ENCODE results near the gene VDR.
A peak's percentile ranks its signal among the peaks of the same experiment; 100 is the strongest.

The VDR gene

GRCh38 chr12:47808574-47809365 is 96.0 kb downstream of the VDR start:
- Histone ChIP-seq H4K20me1 (peaks cover 0 to 92% (median 81%) of the 10 kb centered on the region in 11 experiments; a peak in 19 of 22 replicates), H3K4me1 (peaks cover 97 to 98% (median 98%) of the 10 kb centered on the region in 10 experiments), H3K4me3 (peak overlapping the region in 9 of 10 experiments; percentile 3 to 57 (median 46); a peak in 16 of 20 replicates), H3K27ac (peak overlapping the region; percentile 59 to 98 (median 96)), H3K27me3 (no peaks in the 10 kb centered on the region), H3K9ac (peak overlapping the region; percentile 75 to 91 (median 80)), H3K36me3 (peaks cover 0 to 33% (median 26%) of the 10 kb centered on the region in 11 experiments; a peak in 15 of 22 replicates), H3K4me2 (peak overlapping the region; percentile 90 to 100 (median 99)), H3K9me3 (replicated peaks in 1 of 11) (no peaks in the 10 kb centered on the region)
- TF ChIP-seq Cebpa-rat (IDR thresholded peaks at IDR 0.05) = no peak

DNA sequence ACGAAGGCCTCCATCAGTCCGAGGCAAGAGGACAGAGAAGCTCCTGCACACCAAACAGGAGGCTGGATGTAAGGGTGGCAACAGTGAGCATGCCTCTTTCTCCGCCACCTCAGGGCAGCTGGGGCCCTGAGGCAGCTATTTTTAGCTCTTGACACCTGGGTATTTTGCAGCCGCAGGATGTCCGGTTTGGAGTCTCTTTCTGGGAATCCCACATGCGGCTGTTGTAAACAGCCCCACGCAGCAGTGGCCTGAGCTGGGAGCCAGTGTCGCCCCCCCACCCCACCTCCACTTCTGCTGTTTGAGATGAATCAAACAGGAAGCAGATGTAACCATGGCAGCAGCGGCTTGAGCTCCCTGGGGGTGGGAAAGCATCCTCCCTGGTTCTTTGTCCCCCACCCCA is 96.7 kb downstream of the VDR start:
- peaks cover 97 to 98% (median 98%) of the 10 kb centered on the region in 10 experiments for H3K4me1 ChIP-seq
- TF ChIP-seq Cebpa-rat (IDR thresholded peaks at IDR 0.05) = no peak
- peak overlapping the region; percentile 59 to 98 (median 96); a peak in 21 of 22 replicates for H3K27ac ChIP-seq
- H3K9me3 ChIP-seq (replicated peaks in 1 of 11) = no peaks in the 10 kb centered on the region
- peak overlapping the region; percentile 75 to 91 (median 80) for H3K9ac ChIP-seq
- H3K36me3 ChIP-seq = peaks cover 0 to 40% (median 29%) of the 10 kb centered on the region in 11 experiments; a peak in 15 of 22 replicates
- H4K20me1 ChIP-seq = peaks cover 0 to 93% (median 88%) of the 10 kb centered on the region in 11 experiments; a peak in 19 of 22 replicates
- no peaks in the 10 kb centered on the region for H3K27me3 ChIP-seq
- peak overlapping the region; percentile 90 to 100 (median 99) for H3K4me2 ChIP-seq
- H3K4me3 ChIP-seq = peak overlapping the region in 9 of 10 experiments; percentile 3 to 57 (median 46); a peak in 15 of 20 replicates

DNA sequence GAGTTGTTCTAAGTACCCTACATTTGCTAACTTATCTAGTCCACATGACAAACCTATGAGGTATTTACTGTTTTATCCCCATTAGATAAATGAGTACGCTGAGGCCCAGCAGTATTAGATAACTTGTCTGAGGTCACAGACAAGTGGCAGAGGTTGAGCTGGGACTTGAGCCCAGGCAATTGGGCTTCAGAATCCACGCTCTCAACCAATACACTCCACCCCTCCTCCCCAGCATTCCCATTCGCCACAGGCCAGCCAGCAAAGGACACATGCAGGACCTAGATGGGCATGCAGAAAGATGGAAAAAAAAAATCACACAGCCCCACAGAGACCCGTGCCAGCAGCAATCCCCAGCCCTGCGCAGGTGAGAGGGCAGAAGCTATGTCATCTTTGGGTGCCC is 97.5 kb downstream of the VDR start:
- Histone ChIP-seq H3K27me3 (no peaks in the 10 kb centered on the region), H3K9me3 (replicated peaks in 1 of 11) (no peaks in the 10 kb centered on the region), H3K9ac (peak overlapping the region in 10 of 11 experiments; percentile 75 to 91 (median 80); a peak in 20 of 22 replicates), H3K4me3 (peak overlapping the region in 5 of 10 experiments; percentile 33 to 57 (median 48); a peak in 6 of 20 replicates), H3K36me3 (peaks cover 0 to 45% (median 29%) of the 10 kb centered on the region in 11 experiments; a peak in 15 of 22 replicates), H3K27ac (peak overlapping the region in 10 of 11 experiments; percentile 84 to 98 (median 96); a peak in 21 of 22 replicates), H3K4me1 (peaks cover 100% of the 10 kb centered on the region in 10 experiments), H4K20me1 (peaks cover 0 to 98% (median 93%) of the 10 kb centered on the region in 11 experiments; a peak in 19 of 22 replicates), H3K4me2 (peak overlapping the region; percentile 90 to 100 (median 99))
- TF ChIP-seq Cebpa-rat (IDR thresholded peaks at IDR 0.05) = no peak

DNA sequence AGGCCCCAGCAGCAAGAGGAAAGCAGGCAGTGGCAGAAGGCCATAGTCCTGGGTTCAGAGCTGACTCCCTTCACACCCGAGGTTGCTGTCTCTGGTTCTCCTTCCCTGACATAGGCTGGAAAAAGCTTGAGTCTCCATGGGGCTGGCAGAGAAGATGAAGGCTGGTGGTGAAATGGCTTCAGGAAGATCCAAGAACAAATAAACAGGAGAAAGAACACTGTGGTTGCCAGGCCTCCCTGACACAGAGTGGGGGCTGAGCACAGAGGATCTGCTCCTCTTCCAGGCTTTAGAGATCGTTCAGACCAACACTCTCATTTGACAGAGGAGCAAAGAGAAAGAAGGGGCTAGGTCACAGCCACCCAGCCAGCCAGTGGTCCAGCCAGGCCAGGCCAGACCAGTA is 99.4 kb downstream of the VDR start:
- H3K4me1 ChIP-seq = peaks cover 100% of the 10 kb centered on the region in 10 experiments
- no peaks in the 10 kb centered on the region for H3K9me3 ChIP-seq (replicated peaks in 1 of 11)
- peak overlapping the region in 9 of 11 experiments; percentile 7 to 79 (median 40); a peak in 14 of 22 replicates for H3K9ac ChIP-seq
- H3K36me3 ChIP-seq = peaks cover 0 to 56% (median 36%) of the 10 kb centered on the region in 11 experiments; a peak in 16 of 22 replicates
- H3K4me3 ChIP-seq = no peak overlapping the region
- peak overlapping the region; percentile 90 to 100 (median 99) for H3K4me2 ChIP-seq
- no peak for TF ChIP-seq Cebpa-rat (IDR thresholded peaks at IDR 0.05)
- peaks cover 0 to 99% (median 96%) of the 10 kb centered on the region in 11 experiments; a peak in 19 of 22 replicates for H4K20me1 ChIP-seq
- peak overlapping the region in 10 of 11 experiments; percentile 8 to 98 (median 40); a peak in 15 of 22 replicates for H3K27ac ChIP-seq
- H3K27me3 ChIP-seq = no peaks in the 10 kb centered on the region

DNA sequence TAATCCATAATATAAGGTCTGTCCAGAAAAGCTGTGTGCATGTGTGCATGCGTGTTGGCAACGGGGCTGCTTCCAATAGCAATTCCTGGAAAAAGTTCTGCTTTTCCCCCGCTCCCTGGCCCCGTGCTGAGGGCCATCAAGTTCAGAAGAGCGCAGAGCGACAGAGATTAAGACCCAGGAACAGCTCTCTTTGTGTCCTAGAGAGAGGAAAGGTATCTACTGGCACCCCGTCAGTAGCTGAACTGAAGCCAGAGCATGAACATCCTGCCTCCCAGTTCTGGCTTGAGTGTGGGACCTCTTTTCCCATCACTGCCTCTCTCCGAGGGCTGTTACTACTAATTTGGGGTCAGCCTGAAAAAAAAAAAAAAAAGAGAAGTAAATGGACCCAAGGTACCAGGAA is 100.6 kb downstream of the VDR start:
- peaks cover 3 to 66% (median 44%) of the 10 kb centered on the region in 11 experiments; a peak in 19 of 22 replicates for H3K36me3 ChIP-seq
- H3K4me1 ChIP-seq = peaks cover 100% of the 10 kb centered on the region in 10 experiments
- peaks cover 4 to 100% (median 99%) of the 10 kb centered on the region in 11 experiments; a peak in 20 of 22 replicates for H4K20me1 ChIP-seq
- no peaks in the 10 kb centered on the region for H3K9me3 ChIP-seq (replicated peaks in 1 of 11)
- no peaks in the 10 kb centered on the region for H3K27me3 ChIP-seq
- 0 out of 20 replicates have a peak overlapping the region, but pooled peaks of 1 of the 10 experiments have one; percentile 3 for H3K4me3 ChIP-seq
- no peak for TF ChIP-seq Cebpa-rat (IDR thresholded peaks at IDR 0.05)
- H3K9ac ChIP-seq = peak overlapping the region in 7 of 11 experiments; percentile 12 to 79 (median 64); a peak in 9 of 22 replicates
- H3K4me2 ChIP-seq = peak overlapping the region; percentile 90 to 100 (median 99)
- H3K27ac ChIP-seq = peak overlapping the region in 5 of 11 experiments; percentile 8 to 80 (median 78); a peak in 8 of 22 replicates

- peak overlapping the region; percentile 56 to 76 (median 72); a peak in 21 of 22 replicates for H3K9ac ChIP-seq
- peaks cover 12 to 74% (median 53%) of the 10 kb centered on the region in 11 experiments for H3K36me3 ChIP-seq
- H3K27me3 ChIP-seq = no peaks in the 10 kb centered on the region
- H3K4me1 ChIP-seq = peaks cover 93 to 100% (median 97%) of the 10 kb centered on the region in 10 experiments
- H3K9me3 ChIP-seq (replicated peaks in 1 of 11) = no peaks in the 10 kb centered on the region
- no peak for TF ChIP-seq Cebpa-rat (IDR thresholded peaks at IDR 0.05)
- H3K4me2 ChIP-seq = peak overlapping the region; percentile 90 to 100 (median 99)
- H3K4me3 ChIP-seq = peak overlapping the region; percentile 10 to 56 (median 29); a peak in 12 of 20 replicates
- peaks cover 12 to 100% (median 100%) of the 10 kb centered on the region in 11 experiments; a peak in 20 of 22 replicates for H4K20me1 ChIP-seq
- peak overlapping the region; percentile 62 to 80 (median 74) for H3K27ac ChIP-seq
Measured at GRCh38 chr12:47803191-47803875, 101.5 kb downstream of the VDR start.

- H3K9ac ChIP-seq = peak overlapping the region; percentile 56 to 76 (median 72); a peak in 21 of 22 replicates
- peak overlapping the region in 7 of 10 experiments; percentile 18 to 56 (median 38); a peak in 8 of 20 replicates for H3K4me3 ChIP-seq
- peaks cover 83 to 90% (median 87%) of the 10 kb centered on the region in 10 experiments for H3K4me1 ChIP-seq
- no peak for TF ChIP-seq Cebpa-rat (IDR thresholded peaks at IDR 0.05)
- H3K27me3 ChIP-seq = no peaks in the 10 kb centered on the region
- peak overlapping the region; percentile 62 to 80 (median 74) for H3K27ac ChIP-seq
- H3K4me2 ChIP-seq = peak overlapping the region; percentile 90 to 100 (median 99)
- H4K20me1 ChIP-seq = peaks cover 12 to 100% (median 100%) of the 10 kb centered on the region in 11 experiments; a peak in 20 of 22 replicates
- no peaks in the 10 kb centered on the region for H3K9me3 ChIP-seq (replicated peaks in 1 of 11)
- peaks cover 22 to 84% (median 63%) of the 10 kb centered on the region in 11 experiments for H3K36me3 ChIP-seq
Measured at GRCh38 chr12:47802312-47802711, 102.5 kb downstream of the VDR start.

DNA sequence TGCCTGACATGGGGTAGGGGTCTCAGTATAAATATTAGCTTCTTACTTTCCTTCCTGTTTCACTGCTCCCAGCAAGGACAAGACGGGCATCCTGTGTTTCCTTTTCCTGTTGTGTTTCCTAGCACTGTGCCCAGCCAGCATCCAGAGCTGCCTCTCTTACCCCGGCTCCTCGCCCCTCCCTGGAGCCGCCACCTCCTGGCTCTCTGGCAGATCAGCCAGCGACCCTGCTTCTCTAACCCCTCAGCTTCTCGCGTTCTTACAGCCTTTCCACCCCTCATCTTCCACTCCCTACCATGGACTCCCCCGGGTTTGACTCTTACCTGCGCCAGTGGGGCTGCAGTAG is 102.9 kb downstream of the VDR start:
- TF ChIP-seq Cebpa-rat (IDR thresholded peaks at IDR 0.05) = no peak

More for the DNA sequence above, 102.9 kb downstream of the VDR start:
- Histone ChIP-seq H3K36me3 (peaks cover 24 to 89% (median 66%) of the 10 kb centered on the region in 11 experiments), H3K4me1 (peaks cover 79 to 86% (median 82%) of the 10 kb centered on the region in 10 experiments), H3K9ac (peak overlapping the region; percentile 56 to 76 (median 72); a peak in 20 of 22 replicates), H3K4me2 (peak overlapping the region; percentile 90 to 100 (median 99)), H3K4me3 (peak overlapping the region in 2 of 10 experiments; percentile 18 to 41; a peak in 4 of 20 replicates), H3K9me3 (replicated peaks in 1 of 11) (no peaks in the 10 kb centered on the region), H3K27ac (peak overlapping the region; percentile 62 to 80 (median 74); a peak in 20 of 22 replicates), H3K27me3 (no peaks in the 10 kb centered on the region), H4K20me1 (peaks cover 12 to 100% (median 96%) of the 10 kb centered on the region in 11 experiments; a peak in 20 of 22 replicates)
